Colonic mucosa (tissue), 4 donors: ENCODE results near the gene AKAP3. TPM values are rescaled to one million over a fixed set of nuclear protein-coding genes. Genes with fewer than 3 reads are reported as not detected.

ENCODE experiments used
- DNase-seq: peaks from one replicate; pipeline ENCODE4 v3.0.0-alpha.2; 2020
- H3K27ac ChIP-seq: fragments of 200-600 bp; one replicate; pipeline ENCODE4 v1.8.0; 2021
- H3K27me3 ChIP-seq: fragments of 200-600 bp; one replicate; pipeline ENCODE4 v1.8.0; 2021
- H3K36me3 ChIP-seq: fragments of 200-600 bp; one replicate; pipeline ENCODE4 v1.8.0; 2021
- H3K4me1 ChIP-seq: fragments of 200-600 bp; one replicate; pipeline ENCODE4 v1.8.0; 2021; ENCODE audit warnings: mild to moderate bottlenecking
- H3K4me3 ChIP-seq: fragments of 200-600 bp; one replicate; pipeline ENCODE4 v1.8.0; 2021
- H3K9ac ChIP-seq, 2 donors: one replicate each; pipeline ENCODE4 v1.7.0; 2013; ENCODE audit warnings: control low read depth in 2 of 2, low read depth in 2 of 2, low read length in 2 of 2
- H3K9me3 ChIP-seq: fragments of 200-600 bp; one replicate; pipeline ENCODE4 v1.8.0; 2021
- intact Hi-C: fragments of 100-400 bp; cut with DNase I; formaldehyde crosslinking; loops from one replicate; pipeline ENCODE4 v1.14.1; 2022
- total RNA-seq, 2 donors: library from RNA; stranded (reverse); fragmentation: NEBNext Ultra II Directional in 1 of 2; extraction: Animal tissue kit (Norgen Biotek cat#: 25700) in 1 of 2; gene quantifications; one replicate each; pipeline ENCODE4 v1.2.1, GENCODE V29; 2021
- TF ChIP-seq, protein P1 (sequence below): fragments of 200-600 bp; IDR thresholded peaks from one replicate; pipeline ENCODE4 v1.8.0; 2022; ENCODE audit warnings: antibody characterized with exemption, mild to moderate bottlenecking
- donor health status: healthy.
- donor health status: DM: no; HTN: no; CAD: no.
- donor health status: DM: no; HTN: no; CAD: no.

AKAP3 gene
- total RNA-seq, 2 donors from 2014 or later = 2.0 to 3.3 TPM

DNA sequence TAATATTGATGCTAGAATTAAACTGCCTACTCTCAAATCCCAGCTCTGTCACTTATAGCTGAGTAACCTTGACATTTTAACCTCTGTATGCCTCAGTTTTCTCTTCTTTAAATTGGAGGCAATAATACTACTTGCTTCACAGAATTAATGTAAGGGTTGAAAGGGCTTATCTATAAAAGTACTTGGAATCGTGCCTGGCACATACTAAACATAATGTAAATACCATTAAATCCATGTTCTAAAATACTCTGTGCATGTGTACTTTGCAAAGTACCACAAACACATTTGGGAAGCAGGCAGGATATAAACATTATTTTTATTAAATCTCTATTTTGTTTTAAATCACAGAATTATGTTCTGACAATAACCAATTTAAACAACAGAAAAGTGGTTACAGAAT, 44.9 kb downstream of the AKAP3 start:
- Histone ChIP-seq H3K4me3 (no peak overlapping the region), H3K27me3 (no peaks in the 10 kb centered on the region)
- intact Hi-C loops = loop anchor here (2.0 kb wide), 1 partner anchor 155 kb away; no protein-coding TSS in a partner anchor

GRCh38 chr12:4603421-4603820, 45.4 kb downstream of the AKAP3 start:
- no peak for DNase-seq
- H3K27me3 ChIP-seq = no peaks in the 10 kb centered on the region
- no peak overlapping the region for H3K9ac ChIP-seq
- intact Hi-C loops = no loop called here
- H3K36me3 ChIP-seq = no peaks in the 10 kb centered on the region
- TF ChIP-seq, protein P1, sequence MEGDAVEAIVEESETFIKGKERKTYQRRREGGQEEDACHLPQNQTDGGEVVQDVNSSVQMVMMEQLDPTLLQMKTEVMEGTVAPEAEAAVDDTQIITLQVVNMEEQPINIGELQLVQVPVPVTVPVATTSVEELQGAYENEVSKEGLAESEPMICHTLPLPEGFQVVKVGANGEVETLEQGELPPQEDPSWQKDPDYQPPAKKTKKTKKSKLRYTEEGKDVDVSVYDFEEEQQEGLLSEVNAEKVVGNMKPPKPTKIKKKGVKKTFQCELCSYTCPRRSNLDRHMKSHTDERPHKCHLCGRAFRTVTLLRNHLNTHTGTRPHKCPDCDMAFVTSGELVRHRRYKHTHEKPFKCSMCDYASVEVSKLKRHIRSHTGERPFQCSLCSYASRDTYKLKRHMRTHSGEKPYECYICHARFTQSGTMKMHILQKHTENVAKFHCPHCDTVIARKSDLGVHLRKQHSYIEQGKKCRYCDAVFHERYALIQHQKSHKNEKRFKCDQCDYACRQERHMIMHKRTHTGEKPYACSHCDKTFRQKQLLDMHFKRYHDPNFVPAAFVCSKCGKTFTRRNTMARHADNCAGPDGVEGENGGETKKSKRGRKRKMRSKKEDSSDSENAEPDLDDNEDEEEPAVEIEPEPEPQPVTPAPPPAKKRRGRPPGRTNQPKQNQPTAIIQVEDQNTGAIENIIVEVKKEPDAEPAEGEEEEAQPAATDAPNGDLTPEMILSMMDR = no peak
- no peak overlapping the region for H3K27ac ChIP-seq
- H3K4me3 ChIP-seq = no peak overlapping the region
- H3K4me1 ChIP-seq = no peaks in the 10 kb centered on the region
- H3K9me3 ChIP-seq = no peaks in the 10 kb centered on the region

More for the DNA sequence above, 44.9 kb downstream of the AKAP3 start:
- Histone ChIP-seq H3K27ac (no peak overlapping the region), H3K4me1 (no peaks in the 10 kb centered on the region), H3K36me3 (no peaks in the 10 kb centered on the region), H3K9ac (no peak overlapping the region), H3K9me3 (no peaks in the 10 kb centered on the region)
- TF ChIP-seq, protein P1 = no peak
- DNase-seq = no peak

DNA sequence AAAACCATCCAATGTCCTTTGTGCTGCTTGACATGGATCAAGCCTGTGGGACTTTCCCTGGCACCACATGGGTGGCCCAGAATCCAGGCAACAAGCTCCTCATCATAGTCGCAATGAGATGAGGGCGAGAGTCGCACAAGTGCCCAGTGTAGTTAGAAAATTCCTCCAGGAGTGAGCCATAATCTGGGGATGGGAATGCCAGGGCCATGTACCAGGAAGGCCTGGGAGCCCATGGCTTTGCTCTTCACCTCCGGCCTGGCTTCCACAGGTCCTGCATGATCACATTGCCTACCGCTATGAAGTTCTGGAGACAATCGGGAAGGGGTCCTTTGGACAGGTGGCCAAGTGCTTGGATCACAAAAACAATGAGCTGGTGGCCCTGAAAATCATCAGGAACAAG, 53.0 kb downstream of the AKAP3 start:
- intact Hi-C loops = no loop called here
- no peak overlapping the region for H3K9ac ChIP-seq
- H3K36me3 ChIP-seq = no peaks in the 10 kb centered on the region
- H3K4me1 ChIP-seq = no peaks in the 10 kb centered on the region
- no peaks in the 10 kb centered on the region for H3K27me3 ChIP-seq
- TF ChIP-seq, protein P1 = no peak
- H3K9me3 ChIP-seq = no peaks in the 10 kb centered on the region
- no peak overlapping the region for H3K4me3 ChIP-seq
- DNase-seq = no peak
- no peak overlapping the region for H3K27ac ChIP-seq

- H3K27ac ChIP-seq = no peak overlapping the region
These were observed 57.6 kb downstream of the AKAP3 start for GRCh38 chr12:4591180-4591687.

DNA sequence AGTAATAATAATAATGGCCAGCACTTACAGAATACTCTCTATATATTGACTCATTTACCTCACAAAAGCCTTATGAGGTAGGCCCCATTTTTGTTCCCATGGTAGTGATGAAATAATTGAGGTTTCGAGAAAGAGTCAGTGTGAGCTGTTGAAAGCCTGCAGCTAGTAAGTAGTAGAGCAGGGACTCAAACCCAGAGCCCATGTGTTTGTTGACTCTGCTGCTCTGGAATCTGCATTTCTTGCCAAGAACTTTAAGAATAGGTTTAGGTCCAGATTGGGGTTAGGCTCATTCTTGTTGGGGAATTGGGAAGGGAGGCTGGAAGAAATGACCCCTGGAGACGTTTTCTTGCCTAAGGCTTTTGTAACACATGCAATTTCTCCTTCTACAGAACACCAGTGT, 58.9 kb downstream of the AKAP3 start:
- H3K36me3 ChIP-seq = no peaks in the 10 kb centered on the region
- no peaks in the 10 kb centered on the region for H3K4me1 ChIP-seq
- H3K27me3 ChIP-seq = no peaks in the 10 kb centered on the region
- H3K4me3 ChIP-seq = no peak overlapping the region
- TF ChIP-seq, protein P1 = no peak
- no peak for DNase-seq
- no peak overlapping the region for H3K9ac ChIP-seq
- H3K9me3 ChIP-seq = no peaks in the 10 kb centered on the region
- intact Hi-C loops = no loop called here
- H3K27ac ChIP-seq = no peak overlapping the region

More at GRCh38 chr12:4591180-4591687, 57.6 kb downstream of the AKAP3 start:
- Histone ChIP-seq H3K4me1 (no peaks in the 10 kb centered on the region), H3K9ac (no peak overlapping the region), H3K4me3 (no peak overlapping the region), H3K27me3 (no peaks in the 10 kb centered on the region), H3K9me3 (no peaks in the 10 kb centered on the region), H3K36me3 (no peaks in the 10 kb centered on the region)
- peak; percentile 33 for DNase-seq
- intact Hi-C loops = no loop called here
- TF ChIP-seq, protein P1 = no peak
